OCI-LY1 (cell line): Measurements from ENCODE around the gene CXXC1.

Source experiments
- H2AFZ ChIP-seq: fragments of 200-600 bp; sonication (generic), shearing (Covaris generic); 2 replicates; pipeline ENCODE4 v1.6.0; 2014; ENCODE audit warnings: antibody characterized with exemption, mild to moderate bottlenecking, low read length
- H3F3A ChIP-seq: fragments of 200-600 bp; sonication (generic), shearing (Covaris generic); 2 replicates; pipeline ENCODE4 v1.6.0; 2014; ENCODE audit warnings: mild to moderate bottlenecking, antibody characterized with exemption, low read length, moderate library complexity; ENCODE audit not compliant: insufficient read depth
- H3K27ac ChIP-seq: fragments of 200-600 bp; sonication (generic); 2 replicates; pipeline ENCODE4 v1.5.1; 2014; ENCODE audit warnings: low read length, mixed run types, mild to moderate bottlenecking, low read depth; ENCODE audit not compliant: poor library complexity, severe bottlenecking
- H3K27me3 ChIP-seq: fragments of 200-600 bp; sonication (generic); 2 replicates; pipeline ENCODE4 v1.6.0; 2014; ENCODE audit warnings: antibody characterized with exemption, mild to moderate bottlenecking, low read length, moderate library complexity; ENCODE audit not compliant: insufficient read depth
- H3K36me3 ChIP-seq: fragments of 200-600 bp; sonication (generic); 2 replicates; pipeline ENCODE4 v1.6.1; 2014; ENCODE audit warnings: mild to moderate bottlenecking, antibody characterized with exemption, low read length, moderate library complexity, mixed read lengths; ENCODE audit not compliant: insufficient read depth
- H3K4me1 ChIP-seq: fragments of 200-600 bp; sonication (generic); 2 replicates; pipeline ENCODE4 v1.5.1; 2014; ENCODE audit warnings: mild to moderate bottlenecking, low read length, moderate library complexity; ENCODE audit not compliant: insufficient read depth, severe bottlenecking
- H3K4me2 ChIP-seq: fragments of 200-600 bp; sonication (generic), shearing (Covaris generic); 2 replicates; pipeline ENCODE4 v1.6.1; 2014; ENCODE audit warnings: low read length
- H3K4me3 ChIP-seq: fragments of 200-600 bp; sonication (generic); 2 replicates; pipeline ENCODE4 v1.5.1; 2014; ENCODE audit warnings: low read length, low read depth, mild to moderate bottlenecking, mixed read lengths; ENCODE audit not compliant: poor library complexity, severe bottlenecking
- H3K79me2 ChIP-seq: fragments of 200-600 bp; shearing (Covaris generic); 2 replicates; pipeline ENCODE4 v1.6.1; 2016; ENCODE audit warnings: mixed run types, low read length, mixed read lengths; ENCODE audit not compliant: insufficient read depth
- H3K9ac ChIP-seq: fragments of 200-600 bp; sonication (generic), shearing (Covaris generic); 2 replicates; pipeline ENCODE4 v1.6.1; 2014; ENCODE audit warnings: mild to moderate bottlenecking, low read length, mixed read lengths
- H3K9me2 ChIP-seq: fragments of 200-600 bp; sonication (generic), shearing (Covaris generic); 2 replicates; pipeline ENCODE4 v1.6.1; 2014; ENCODE audit warnings: low read depth, mild to moderate bottlenecking, low read length, mixed read lengths
- H3K9me3 ChIP-seq: fragments of 200-600 bp; shearing (Covaris generic); 2 replicates; pipeline ENCODE4 v1.6.1; 2014; ENCODE audit warnings: low read length, mixed read lengths
- H4K20me1 ChIP-seq: fragments of 200-600 bp; sonication (generic), shearing (Covaris generic); 2 replicates; pipeline ENCODE4 v1.6.0; 2016; ENCODE audit warnings: mild to moderate bottlenecking, low read length; ENCODE audit not compliant: insufficient read depth
- CTCF ChIP-seq: fragments of 200-600 bp; sonication (generic), shearing (Covaris generic); IDR thresholded peaks from 2 replicates; pipeline ENCODE4 v1.5.1; 2017; ENCODE audit warnings: mild to moderate bottlenecking, antibody characterized with exemption, low read length, moderate library complexity, mixed read lengths
- EZH2 ChIP-seq: fragments of 200-600 bp; sonication (generic), shearing (Covaris generic); IDR thresholded peaks from 2 replicates; pipeline ENCODE4 v1.8.0; 2017; ENCODE audit warnings: borderline replicate concordance, mixed run types, mild to moderate bottlenecking, antibody characterized with exemption, low read length, moderate library complexity, mixed read lengths

The CXXC1 gene

GRCh38 chr18:50330176-50330575 is 42.7 kb upstream of the CXXC1 start:
- H4K20me1 ChIP-seq, result no peaks in the 10 kb centered on the region
- TF ChIP-seq CTCF (no peak), EZH2 (no peak)
- H3K27me3 ChIP-seq, result no peaks in the 10 kb centered on the region
- no peak overlapping the region for H3K4me2 ChIP-seq
- H2AFZ ChIP-seq, result no peak overlapping the region
- H3K27ac ChIP-seq, result no peak overlapping the region
- H3K79me2 ChIP-seq, result no peaks in the 10 kb centered on the region
- H3K4me1 ChIP-seq, result peaks cover 10% of the 10 kb centered on the region
- no peak overlapping the region for H3K4me3 ChIP-seq
- peaks cover 11% of the 10 kb centered on the region for H3K9me3 ChIP-seq
- H3F3A ChIP-seq, result no peaks in the 10 kb centered on the region
- H3K9ac ChIP-seq, result no peak overlapping the region
- H3K36me3 ChIP-seq, result peaks cover 4% of the 10 kb centered on the region; the same call in 1 of the 2 replicates
- H3K9me2 ChIP-seq, result no peaks in the 10 kb centered on the region

- TF ChIP-seq EZH2 (no peak), CTCF (no peak)
- Histone ChIP-seq H3K9me3 (peaks cover 11% of the 10 kb centered on the region), H4K20me1 (no peaks in the 10 kb centered on the region), H3K27ac (no peak overlapping the region), H3K36me3 (peaks cover 4% of the 10 kb centered on the region; the same call in 1 of the 2 replicates), H3K27me3 (no peaks in the 10 kb centered on the region), H3K4me3 (no peak overlapping the region), H3K9ac (no peak overlapping the region), H3K4me2 (no peak overlapping the region), H3K9me2 (no peaks in the 10 kb centered on the region), H2AFZ (no peak overlapping the region), H3K4me1 (no peaks in the 10 kb centered on the region), H3F3A (no peaks in the 10 kb centered on the region), H3K79me2 (no peaks in the 10 kb centered on the region)
Measured at GRCh38 chr18:50327983-50328382, 40.5 kb upstream of the CXXC1 start.

- Histone ChIP-seq H3K9me2 (no peaks in the 10 kb centered on the region), H3K27me3 (no peaks in the 10 kb centered on the region), H3K27ac (no peak overlapping the region), H3K4me2 (peak overlapping the region; percentile 38), H3K9me3 (0 out of 2 replicates have a peak, but pooled peaks cover 2% of the 10 kb centered on the region), H4K20me1 (no peaks in the 10 kb centered on the region), H3F3A (no peaks in the 10 kb centered on the region), H2AFZ (no peak overlapping the region), H3K4me1 (peaks cover 17% of the 10 kb centered on the region), H3K9ac (no peak overlapping the region), H3K36me3 (no peaks in the 10 kb centered on the region), H3K4me3 (no peak overlapping the region), H3K79me2 (no peaks in the 10 kb centered on the region)
- TF ChIP-seq EZH2 (no peak), CTCF (no peak)
Measured at GRCh38 chr18:50320719-50321118, 33.2 kb upstream of the CXXC1 start.
